Left ventricle myocardium superior (tissue), 1 donor: ENCODE results near the gene ADRB2. TPM values are rescaled to one million over a fixed set of nuclear protein-coding genes. Genes with fewer than 3 reads are reported as not detected.
"Not testable (repeated sequence)": the region's sequence is repeated elsewhere in the genome, so short reads cannot be mapped to it uniquely, and the experiment has no call there.

Experiments used
- ATAC-seq: fragments of 200-7000 bp; cut with Tn5 transposase; one replicate; pipeline ENCODE4 v1.9.1; 2020; ENCODE audit warnings: mild to moderate bottlenecking, moderate library complexity
- DNase-seq: peaks from one replicate; pipeline ENCODE4 v3.0.0-alpha.2; 2020
- intact Hi-C: fragments of 100-400 bp; cut with micrococcal nuclease; formaldehyde crosslinking; loops from one replicate; pipeline ENCODE4 v1.11.0; 2022
- total RNA-seq: library from RNA; stranded (reverse); fragmentation: NEBNext Ultra II Directional; extraction: Animal tissue kit (Norgen Biotek cat#: 25700); gene quantifications from one replicate; pipeline ENCODE4 v1.2.1, GENCODE V29; 2021
- donor health status: DM: no; HTN: yes; CAD: no; lungs with severe emphysema.

ADRB2 gene
- total RNA-seq, 1 donor from 2014 or later, result 5.4 TPM

- ATAC-seq (peak; percentile 90), DNase-seq (peak; percentile 60)
- intact Hi-C loops, result no loop called here
These were observed 37.9 kb downstream of the ADRB2 start for GRCh38 chr5:148864113-148864841.

GRCh38 chr5:148866024-148866423 is 39.6 kb downstream of the ADRB2 start:
- intact Hi-C loops, result no loop called here
- ATAC-seq, result no peak
- DNase-seq, result no peak

GRCh38 chr5:148873120-148873519 is 46.7 kb downstream of the ADRB2 start:
- intact Hi-C loops, result no loop called here
- ATAC-seq (peak; percentile 70), DNase-seq (no peak)

- intact Hi-C loops, result no loop called here
- peak; percentile 42 for ATAC-seq
These were observed 47.5 kb downstream of the ADRB2 start for GRCh38 chr5:148873690-148874485.

GRCh38 chr5:148875205-148875875 is 48.9 kb downstream of the ADRB2 start:
- intact Hi-C loops, result no loop called here
- ATAC-seq, result peak; percentile 71
- DNase-seq, result no peak

More at GRCh38 chr5:148873690-148874485, 47.5 kb downstream of the ADRB2 start:
- no peak for DNase-seq

GRCh38 chr5:148877436-148877835 is 51.0 kb downstream of the ADRB2 start:
- intact Hi-C loops, ATAC-seq, DNase-seq: not testable (repeated sequence)

Other genes starting within 250 kb of the ADRB2 start
- gene HTR4, start 172.1 kb upstream of the ADRB2 start, total RNA-seq, result not detected
- gene SH3TC2, start 236.5 kb downstream of the ADRB2 start, total RNA-seq, result 15.7 TPM